HG02884 (cell line): ENCODE data around the gene PAEP.

Experiments used
- ATAC-seq: cut with Tn5 transposase; IDR thresholded peaks from one replicate; pipeline ENCODE4 v1.9.1; 2021; ENCODE audit warnings: mild to moderate bottlenecking, moderate library complexity; ENCODE audit not compliant: unreplicated experiment

Gene PAEP

GRCh38 chr9:135612981-135613910, 51.7 kb downstream of the PAEP start:
- ATAC-seq = no peak

GRCh38 chr9:135613946-135614805, 52.6 kb downstream of the PAEP start:
- no peak for ATAC-seq

- no peak for ATAC-seq
Observed at GRCh38 chr9:135614821-135615665, 53.5 kb downstream of the PAEP start.

- no peak for ATAC-seq
Observed at GRCh38 chr9:135615666-135616618, 54.4 kb downstream of the PAEP start.
